K562 (cell line): ENCODE data around the gene LRRC74B. TPM values are rescaled to one million over a fixed set of nuclear protein-coding genes. Genes with fewer than 3 reads are reported as not detected.

ENCODE experiments used
- ATF1 ChIP-seq, 2 experiments: fragments of 450-650 bp in 1 of 2; IDR thresholded peaks; 2 replicates each; pipeline ENCODE4 v1.6.1; 2016; ENCODE audit warnings: missing compliant biosample characterization in 1 of 2, missing genetic modification characterization in 1 of 2
- ESRRB ChIP-seq: fragments of 250-450 bp; sonication (Bioruptor Pico); IDR thresholded peaks from 2 replicates; pipeline ENCODE4 v1.5.0; 2020; ENCODE audit warnings: mild to moderate bottlenecking, moderate library complexity, borderline replicate concordance
- GABPB1 ChIP-seq: sonication (generic); formaldehyde crosslinking; IDR thresholded peaks from 2 replicates; pipeline ENCODE4 v1.8.0; 2022; ENCODE audit warnings: mild to moderate bottlenecking, missing genetic modification reagents
- MED1 ChIP-seq: sonication (generic); formaldehyde crosslinking; IDR thresholded peaks from 2 replicates; pipeline ENCODE4 v1.8.1; 2023; ENCODE audit warnings: missing genetic modification reagents, borderline replicate concordance
- POLR2G ChIP-seq: fragments of 200-400 bp; formaldehyde crosslinking; IDR thresholded peaks from 2 replicates; pipeline ENCODE4 v1.6.1; 2017; ENCODE audit warnings: low read depth, mild to moderate bottlenecking, antibody characterized with exemption, low read length, moderate library complexity
- PURB ChIP-seq: sonication (generic); formaldehyde crosslinking; IDR thresholded peaks from 2 replicates; pipeline ENCODE4 v1.9.0; 2021; ENCODE audit warnings: low read depth, mild to moderate bottlenecking, missing genetic modification reagents
- polyA plus RNA-seq, 8 experiments: library from polyadenylated mRNA; depleted of rRNA in 4 of 8; stranded (reverse) in 5 of 8; unstranded in 3 of 8; fragments of >200 nt; fragmentation: Nextera tagmentation in 2 of 8; fragmentation: Illumina TruSeq in 1 of 8; extraction: Ambion mirVana in 2 of 8; extraction: Trizol in 1 of 8; gene quantifications; 2 replicates each; pipeline versions ENCODE4 v1.2.1 to v1.2.3, GENCODE V29; 2011 to 2014; ENCODE audit warnings: inconsistent platforms in 1 of 8, missing spikeins in 1 of 8
- total RNA-seq, 7 experiments: library from RNA; depleted of rRNA in 6 of 7; stranded (reverse); fragments of >200 nt in 6 of 7; fragmentation: Illumina TruSeq in 2 of 7; extraction: Trizol in 2 of 7; gene quantifications; 2 replicates each; pipeline versions ENCODE4 v1.2.1 to v1.2.3, GENCODE V29; 2011 to 2021; ENCODE audit warnings: low replicate concordance in 1 of 7
- TF ChIP-seq, protein P1 (sequence below): fragments of 200-600 bp; sonication (generic); IDR thresholded peaks from one replicate; pipeline ENCODE4 v1.6.1; 2012; ENCODE audit warnings: mild to moderate bottlenecking, low read depth, low read length, inconsistent platforms
- TF ChIP-seq, protein P2 (sequence below): sonication (generic); formaldehyde crosslinking; IDR thresholded peaks from 2 replicates; pipeline ENCODE4 v1.8.0; 2023; ENCODE audit warnings: mild to moderate bottlenecking, missing genetic modification reagents
- TF ChIP-seq, protein P3 (sequence below): fragments of 450-650 bp; IDR thresholded peaks from 2 replicates; pipeline ENCODE4 v1.7.0; 2016; ENCODE audit warnings: borderline replicate concordance

Gene LRRC74B
- total and polyA plus RNA-seq, 9 of the 15 experiments (the other 6 are each of a cell fraction or from before 2014, with no cell fraction given) = not detected

DNA sequence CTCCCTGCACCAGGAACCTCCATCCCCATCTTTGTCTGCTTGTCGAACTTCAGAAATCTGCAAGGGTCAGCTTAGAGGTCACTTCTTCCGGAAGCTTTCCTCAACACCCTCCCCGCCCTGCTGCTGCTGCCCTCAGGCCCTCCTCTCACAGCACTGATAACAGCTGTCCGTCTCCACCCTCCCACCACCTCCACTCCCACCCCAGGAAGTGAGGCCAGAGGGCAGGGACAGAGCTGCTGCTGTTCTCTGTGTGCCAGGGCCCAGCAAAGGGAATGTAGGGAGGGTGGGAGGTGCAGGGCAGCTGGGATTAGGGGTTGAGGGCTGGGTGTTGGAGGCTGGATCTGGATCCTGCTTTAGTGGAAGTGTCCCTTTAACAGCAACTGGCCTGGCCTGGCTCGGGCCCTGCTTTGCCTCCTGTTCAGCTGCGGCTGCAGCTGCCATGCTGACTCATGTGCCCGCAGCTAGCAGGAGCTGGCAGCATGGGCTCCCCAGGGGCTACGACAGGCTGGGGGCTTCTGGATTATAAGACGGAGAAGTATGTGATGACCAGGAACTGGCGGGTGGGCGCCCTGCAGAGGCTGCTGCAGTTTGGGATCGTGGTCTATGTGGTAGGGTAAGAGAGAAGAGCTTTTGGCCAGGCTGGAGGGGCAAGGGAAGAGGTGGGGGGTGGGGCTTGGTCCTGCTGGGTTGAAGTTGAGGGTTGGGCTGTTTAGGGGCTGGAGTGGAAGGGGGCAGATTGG, 30.9 kb upstream of the LRRC74B start, which contains the start of gene P2RX6 (continued):
- TF ChIP-seq, protein P1, sequence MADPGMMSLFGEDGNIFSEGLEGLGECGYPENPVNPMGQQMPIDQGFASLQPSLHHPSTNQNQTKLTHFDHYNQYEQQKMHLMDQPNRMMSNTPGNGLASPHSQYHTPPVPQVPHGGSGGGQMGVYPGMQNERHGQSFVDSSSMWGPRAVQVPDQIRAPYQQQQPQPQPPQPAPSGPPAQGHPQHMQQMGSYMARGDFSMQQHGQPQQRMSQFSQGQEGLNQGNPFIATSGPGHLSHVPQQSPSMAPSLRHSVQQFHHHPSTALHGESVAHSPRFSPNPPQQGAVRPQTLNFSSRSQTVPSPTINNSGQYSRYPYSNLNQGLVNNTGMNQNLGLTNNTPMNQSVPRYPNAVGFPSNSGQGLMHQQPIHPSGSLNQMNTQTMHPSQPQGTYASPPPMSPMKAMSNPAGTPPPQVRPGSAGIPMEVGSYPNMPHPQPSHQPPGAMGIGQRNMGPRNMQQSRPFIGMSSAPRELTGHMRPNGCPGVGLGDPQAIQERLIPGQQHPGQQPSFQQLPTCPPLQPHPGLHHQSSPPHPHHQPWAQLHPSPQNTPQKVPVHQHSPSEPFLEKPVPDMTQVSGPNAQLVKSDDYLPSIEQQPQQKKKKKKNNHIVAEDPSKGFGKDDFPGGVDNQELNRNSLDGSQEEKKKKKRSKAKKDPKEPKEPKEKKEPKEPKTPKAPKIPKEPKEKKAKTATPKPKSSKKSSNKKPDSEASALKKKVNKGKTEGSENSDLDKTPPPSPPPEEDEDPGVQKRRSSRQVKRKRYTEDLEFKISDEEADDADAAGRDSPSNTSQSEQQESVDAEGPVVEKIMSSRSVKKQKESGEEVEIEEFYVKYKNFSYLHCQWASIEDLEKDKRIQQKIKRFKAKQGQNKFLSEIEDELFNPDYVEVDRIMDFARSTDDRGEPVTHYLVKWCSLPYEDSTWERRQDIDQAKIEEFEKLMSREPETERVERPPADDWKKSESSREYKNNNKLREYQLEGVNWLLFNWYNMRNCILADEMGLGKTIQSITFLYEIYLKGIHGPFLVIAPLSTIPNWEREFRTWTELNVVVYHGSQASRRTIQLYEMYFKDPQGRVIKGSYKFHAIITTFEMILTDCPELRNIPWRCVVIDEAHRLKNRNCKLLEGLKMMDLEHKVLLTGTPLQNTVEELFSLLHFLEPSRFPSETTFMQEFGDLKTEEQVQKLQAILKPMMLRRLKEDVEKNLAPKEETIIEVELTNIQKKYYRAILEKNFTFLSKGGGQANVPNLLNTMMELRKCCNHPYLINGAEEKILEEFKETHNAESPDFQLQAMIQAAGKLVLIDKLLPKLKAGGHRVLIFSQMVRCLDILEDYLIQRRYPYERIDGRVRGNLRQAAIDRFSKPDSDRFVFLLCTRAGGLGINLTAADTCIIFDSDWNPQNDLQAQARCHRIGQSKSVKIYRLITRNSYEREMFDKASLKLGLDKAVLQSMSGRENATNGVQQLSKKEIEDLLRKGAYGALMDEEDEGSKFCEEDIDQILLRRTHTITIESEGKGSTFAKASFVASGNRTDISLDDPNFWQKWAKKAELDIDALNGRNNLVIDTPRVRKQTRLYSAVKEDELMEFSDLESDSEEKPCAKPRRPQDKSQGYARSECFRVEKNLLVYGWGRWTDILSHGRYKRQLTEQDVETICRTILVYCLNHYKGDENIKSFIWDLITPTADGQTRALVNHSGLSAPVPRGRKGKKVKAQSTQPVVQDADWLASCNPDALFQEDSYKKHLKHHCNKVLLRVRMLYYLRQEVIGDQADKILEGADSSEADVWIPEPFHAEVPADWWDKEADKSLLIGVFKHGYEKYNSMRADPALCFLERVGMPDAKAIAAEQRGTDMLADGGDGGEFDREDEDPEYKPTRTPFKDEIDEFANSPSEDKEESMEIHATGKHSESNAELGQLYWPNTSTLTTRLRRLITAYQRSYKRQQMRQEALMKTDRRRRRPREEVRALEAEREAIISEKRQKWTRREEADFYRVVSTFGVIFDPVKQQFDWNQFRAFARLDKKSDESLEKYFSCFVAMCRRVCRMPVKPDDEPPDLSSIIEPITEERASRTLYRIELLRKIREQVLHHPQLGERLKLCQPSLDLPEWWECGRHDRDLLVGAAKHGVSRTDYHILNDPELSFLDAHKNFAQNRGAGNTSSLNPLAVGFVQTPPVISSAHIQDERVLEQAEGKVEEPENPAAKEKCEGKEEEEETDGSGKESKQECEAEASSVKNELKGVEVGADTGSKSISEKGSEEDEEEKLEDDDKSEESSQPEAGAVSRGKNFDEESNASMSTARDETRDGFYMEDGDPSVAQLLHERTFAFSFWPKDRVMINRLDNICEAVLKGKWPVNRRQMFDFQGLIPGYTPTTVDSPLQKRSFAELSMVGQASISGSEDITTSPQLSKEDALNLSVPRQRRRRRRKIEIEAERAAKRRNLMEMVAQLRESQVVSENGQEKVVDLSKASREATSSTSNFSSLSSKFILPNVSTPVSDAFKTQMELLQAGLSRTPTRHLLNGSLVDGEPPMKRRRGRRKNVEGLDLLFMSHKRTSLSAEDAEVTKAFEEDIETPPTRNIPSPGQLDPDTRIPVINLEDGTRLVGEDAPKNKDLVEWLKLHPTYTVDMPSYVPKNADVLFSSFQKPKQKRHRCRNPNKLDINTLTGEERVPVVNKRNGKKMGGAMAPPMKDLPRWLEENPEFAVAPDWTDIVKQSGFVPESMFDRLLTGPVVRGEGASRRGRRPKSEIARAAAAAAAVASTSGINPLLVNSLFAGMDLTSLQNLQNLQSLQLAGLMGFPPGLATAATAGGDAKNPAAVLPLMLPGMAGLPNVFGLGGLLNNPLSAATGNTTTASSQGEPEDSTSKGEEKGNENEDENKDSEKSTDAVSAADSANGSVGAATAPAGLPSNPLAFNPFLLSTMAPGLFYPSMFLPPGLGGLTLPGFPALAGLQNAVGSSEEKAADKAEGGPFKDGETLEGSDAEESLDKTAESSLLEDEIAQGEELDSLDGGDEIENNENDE = peak; percentile 13
- TF ChIP-seq ATF1 (CRISPR knock-in tag; IDR thresholded peaks at IDR 0.05) (no peak), ATF1 (tag; IDR thresholded peaks at IDR 0.05) (0 out of 2 replicates have a peak, but pooled peaks have one; percentile 4), MED1 (CRISPR knock-in tag) (no peak), ESRRB (no peak), GABPB1 (CRISPR knock-in tag) (no peak), POLR2G (peak; percentile 85), PURB (CRISPR knock-in tag) (no peak)
- TF ChIP-seq, protein P2, sequence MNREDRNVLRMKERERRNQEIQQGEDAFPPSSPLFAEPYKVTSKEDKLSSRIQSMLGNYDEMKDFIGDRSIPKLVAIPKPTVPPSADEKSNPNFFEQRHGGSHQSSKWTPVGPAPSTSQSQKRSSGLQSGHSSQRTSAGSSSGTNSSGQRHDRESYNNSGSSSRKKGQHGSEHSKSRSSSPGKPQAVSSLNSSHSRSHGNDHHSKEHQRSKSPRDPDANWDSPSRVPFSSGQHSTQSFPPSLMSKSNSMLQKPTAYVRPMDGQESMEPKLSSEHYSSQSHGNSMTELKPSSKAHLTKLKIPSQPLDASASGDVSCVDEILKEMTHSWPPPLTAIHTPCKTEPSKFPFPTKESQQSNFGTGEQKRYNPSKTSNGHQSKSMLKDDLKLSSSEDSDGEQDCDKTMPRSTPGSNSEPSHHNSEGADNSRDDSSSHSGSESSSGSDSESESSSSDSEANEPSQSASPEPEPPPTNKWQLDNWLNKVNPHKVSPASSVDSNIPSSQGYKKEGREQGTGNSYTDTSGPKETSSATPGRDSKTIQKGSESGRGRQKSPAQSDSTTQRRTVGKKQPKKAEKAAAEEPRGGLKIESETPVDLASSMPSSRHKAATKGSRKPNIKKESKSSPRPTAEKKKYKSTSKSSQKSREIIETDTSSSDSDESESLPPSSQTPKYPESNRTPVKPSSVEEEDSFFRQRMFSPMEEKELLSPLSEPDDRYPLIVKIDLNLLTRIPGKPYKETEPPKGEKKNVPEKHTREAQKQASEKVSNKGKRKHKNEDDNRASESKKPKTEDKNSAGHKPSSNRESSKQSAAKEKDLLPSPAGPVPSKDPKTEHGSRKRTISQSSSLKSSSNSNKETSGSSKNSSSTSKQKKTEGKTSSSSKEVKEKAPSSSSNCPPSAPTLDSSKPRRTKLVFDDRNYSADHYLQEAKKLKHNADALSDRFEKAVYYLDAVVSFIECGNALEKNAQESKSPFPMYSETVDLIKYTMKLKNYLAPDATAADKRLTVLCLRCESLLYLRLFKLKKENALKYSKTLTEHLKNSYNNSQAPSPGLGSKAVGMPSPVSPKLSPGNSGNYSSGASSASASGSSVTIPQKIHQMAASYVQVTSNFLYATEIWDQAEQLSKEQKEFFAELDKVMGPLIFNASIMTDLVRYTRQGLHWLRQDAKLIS (CRISPR knock-in tag) = no peak
- TF ChIP-seq, protein P3, sequence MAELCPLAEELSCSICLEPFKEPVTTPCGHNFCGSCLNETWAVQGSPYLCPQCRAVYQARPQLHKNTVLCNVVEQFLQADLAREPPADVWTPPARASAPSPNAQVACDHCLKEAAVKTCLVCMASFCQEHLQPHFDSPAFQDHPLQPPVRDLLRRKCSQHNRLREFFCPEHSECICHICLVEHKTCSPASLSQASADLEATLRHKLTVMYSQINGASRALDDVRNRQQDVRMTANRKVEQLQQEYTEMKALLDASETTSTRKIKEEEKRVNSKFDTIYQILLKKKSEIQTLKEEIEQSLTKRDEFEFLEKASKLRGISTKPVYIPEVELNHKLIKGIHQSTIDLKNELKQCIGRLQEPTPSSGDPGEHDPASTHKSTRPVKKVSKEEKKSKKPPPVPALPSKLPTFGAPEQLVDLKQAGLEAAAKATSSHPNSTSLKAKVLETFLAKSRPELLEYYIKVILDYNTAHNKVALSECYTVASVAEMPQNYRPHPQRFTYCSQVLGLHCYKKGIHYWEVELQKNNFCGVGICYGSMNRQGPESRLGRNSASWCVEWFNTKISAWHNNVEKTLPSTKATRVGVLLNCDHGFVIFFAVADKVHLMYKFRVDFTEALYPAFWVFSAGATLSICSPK = no peak
